Smooth muscle cell (in vitro differentiated cells): ENCODE data around the gene GPHB5. TPM values are rescaled to one million over a fixed set of nuclear protein-coding genes. Genes with fewer than 3 reads are reported as not detected.

Source experiments
- DNase-seq: peaks from one replicate; lab custom pipeline; 2025; ENCODE audit not compliant: unreplicated experiment; lab: John Stamatoyannopoulos, UW
- H2AFZ ChIP-seq: fragments of 200-600 bp; sonication (generic); 2 replicates; pipeline ENCODE4 v1.6.0; 2016; ENCODE audit warnings: antibody characterized with exemption, low read depth, mild to moderate bottlenecking
- H3F3A ChIP-seq: fragments of 200-600 bp; sonication (generic); 2 replicates; pipeline ENCODE4 v1.6.0; 2017; ENCODE audit warnings: antibody characterized with exemption, low read depth
- H3K27ac ChIP-seq: fragments of 200-600 bp; sonication (generic); 2 replicates; pipeline ENCODE4 v1.5.1; 2016; ENCODE audit warnings: low read depth, mild to moderate bottlenecking
- H3K27me3 ChIP-seq: fragments of 200-600 bp; sonication (generic); 2 replicates; pipeline ENCODE4 v1.6.1; 2016; ENCODE audit warnings: low read depth, mild to moderate bottlenecking
- H3K36me3 ChIP-seq: fragments of 200-600 bp; sonication (generic); 2 replicates; pipeline ENCODE4 v1.5.1; 2016; ENCODE audit warnings: low read depth
- H3K4me1 ChIP-seq: fragments of 200-600 bp; sonication (generic); 2 replicates; pipeline ENCODE4 v1.5.1; 2016; ENCODE audit warnings: low read depth
- H3K4me2 ChIP-seq: fragments of 200-600 bp; sonication (generic); 2 replicates; pipeline ENCODE4 v1.6.0; 2016; ENCODE audit warnings: mild to moderate bottlenecking
- H3K4me3 ChIP-seq: fragments of 200-600 bp; sonication (generic); 2 replicates; pipeline ENCODE4 v1.5.1; 2016; ENCODE audit warnings: mild to moderate bottlenecking
- H3K79me2 ChIP-seq: fragments of 200-600 bp; sonication (generic); 2 replicates; pipeline ENCODE4 v1.6.0; 2016; ENCODE audit warnings: low read depth, mild to moderate bottlenecking
- H3K9ac ChIP-seq: fragments of 200-600 bp; sonication (generic); 2 replicates; pipeline ENCODE4 v1.6.0; 2016; ENCODE audit warnings: low read depth
- H3K9me3 ChIP-seq: fragments of 200-600 bp; sonication (generic); replicated peaks from 2 replicates; pipeline ENCODE4 v1.5.1; 2016; ENCODE audit warnings: low read depth
- H4K20me1 ChIP-seq: fragments of 200-600 bp; sonication (generic); 2 replicates; pipeline ENCODE4 v1.6.0; 2016; ENCODE audit warnings: low read depth
- WGBS: methylation state at CpG from one replicate; pipeline ENCODE4 v1.1.7; 2016; ENCODE audit warnings: low lambda C conversion rate; 5-methylcytosine and 5-hydroxymethylcytosine counted together
- polyA plus RNA-seq: library from polyadenylated mRNA; unstranded; fragments of >200 nt; fragmentation: Nextera tagmentation; extraction: Ambion mirVana; gene quantifications from 2 replicates; pipeline ENCODE4 v1.2.1, GENCODE V29; 2016
- total RNA-seq: library from RNA; depleted of rRNA; stranded (reverse); fragments of >200 nt; gene quantifications from 2 replicates; pipeline ENCODE4 v1.2.3, GENCODE V29; 2014
- TF ChIP-seq, protein P1 (sequence below): fragments of 200-600 bp; sonication (generic); IDR thresholded peaks from 2 replicates; pipeline ENCODE4 v1.5.1; 2017; ENCODE audit warnings: borderline replicate concordance, mild to moderate bottlenecking, antibody characterized with exemption; ENCODE audit not compliant: insufficient read depth, poor library complexity, severe bottlenecking

The GPHB5 gene
- total and polyA plus RNA-seq, 2 experiments from 2014 or later = not detected

DNA sequence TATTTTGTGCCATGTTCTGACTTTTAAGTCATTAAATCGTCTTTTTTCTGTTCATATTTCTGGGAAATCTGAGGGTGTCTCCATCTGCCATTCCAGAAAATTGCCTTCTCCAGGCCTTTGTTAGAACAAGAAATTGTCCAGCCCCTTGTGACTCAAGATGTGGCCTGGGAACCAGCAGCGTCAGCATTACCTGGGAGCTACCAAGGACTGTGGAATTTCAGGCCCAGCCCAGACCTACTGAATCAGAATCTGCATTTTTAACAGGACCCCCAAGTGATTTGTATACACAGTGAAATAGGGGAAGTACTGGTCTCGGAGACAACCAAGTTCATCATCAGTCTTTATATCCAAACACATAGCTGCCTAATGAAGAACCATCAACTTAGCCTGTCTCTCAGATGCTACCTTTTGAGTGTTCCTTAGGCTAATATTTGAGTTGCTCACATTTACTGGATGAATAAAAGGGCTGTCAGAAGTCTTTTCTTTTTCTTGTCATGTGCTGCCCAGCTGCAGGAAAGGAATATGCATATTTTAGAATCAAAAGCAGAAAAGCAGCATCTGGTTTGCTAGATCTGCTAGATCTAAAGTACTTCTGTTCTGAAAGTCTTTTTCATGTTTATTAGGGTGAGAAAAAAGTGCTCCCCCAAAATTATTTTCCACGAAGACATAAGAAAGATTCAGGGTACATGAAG is 21.2 kb downstream of the GPHB5 start:
- TF ChIP-seq, protein P1, sequence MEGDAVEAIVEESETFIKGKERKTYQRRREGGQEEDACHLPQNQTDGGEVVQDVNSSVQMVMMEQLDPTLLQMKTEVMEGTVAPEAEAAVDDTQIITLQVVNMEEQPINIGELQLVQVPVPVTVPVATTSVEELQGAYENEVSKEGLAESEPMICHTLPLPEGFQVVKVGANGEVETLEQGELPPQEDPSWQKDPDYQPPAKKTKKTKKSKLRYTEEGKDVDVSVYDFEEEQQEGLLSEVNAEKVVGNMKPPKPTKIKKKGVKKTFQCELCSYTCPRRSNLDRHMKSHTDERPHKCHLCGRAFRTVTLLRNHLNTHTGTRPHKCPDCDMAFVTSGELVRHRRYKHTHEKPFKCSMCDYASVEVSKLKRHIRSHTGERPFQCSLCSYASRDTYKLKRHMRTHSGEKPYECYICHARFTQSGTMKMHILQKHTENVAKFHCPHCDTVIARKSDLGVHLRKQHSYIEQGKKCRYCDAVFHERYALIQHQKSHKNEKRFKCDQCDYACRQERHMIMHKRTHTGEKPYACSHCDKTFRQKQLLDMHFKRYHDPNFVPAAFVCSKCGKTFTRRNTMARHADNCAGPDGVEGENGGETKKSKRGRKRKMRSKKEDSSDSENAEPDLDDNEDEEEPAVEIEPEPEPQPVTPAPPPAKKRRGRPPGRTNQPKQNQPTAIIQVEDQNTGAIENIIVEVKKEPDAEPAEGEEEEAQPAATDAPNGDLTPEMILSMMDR = no peak
- Histone ChIP-seq H4K20me1 (no peaks in the 10 kb centered on the region), H2AFZ (no peak overlapping the region), H3F3A (no peaks in the 10 kb centered on the region), H3K27me3 (no peaks in the 10 kb centered on the region), H3K27ac (no peak overlapping the region), H3K9me3 (no peaks in the 10 kb centered on the region), H3K79me2 (no peaks in the 10 kb centered on the region), H3K36me3 (no peaks in the 10 kb centered on the region), H3K4me3 (no peak overlapping the region), H3K4me1 (no peaks in the 10 kb centered on the region), H3K4me2 (no peak overlapping the region), H3K9ac (no peak overlapping the region)
- WGBS = 79% methylated on average over 4 of the region's 4 CpGs
- no peak for DNase-seq

DNA sequence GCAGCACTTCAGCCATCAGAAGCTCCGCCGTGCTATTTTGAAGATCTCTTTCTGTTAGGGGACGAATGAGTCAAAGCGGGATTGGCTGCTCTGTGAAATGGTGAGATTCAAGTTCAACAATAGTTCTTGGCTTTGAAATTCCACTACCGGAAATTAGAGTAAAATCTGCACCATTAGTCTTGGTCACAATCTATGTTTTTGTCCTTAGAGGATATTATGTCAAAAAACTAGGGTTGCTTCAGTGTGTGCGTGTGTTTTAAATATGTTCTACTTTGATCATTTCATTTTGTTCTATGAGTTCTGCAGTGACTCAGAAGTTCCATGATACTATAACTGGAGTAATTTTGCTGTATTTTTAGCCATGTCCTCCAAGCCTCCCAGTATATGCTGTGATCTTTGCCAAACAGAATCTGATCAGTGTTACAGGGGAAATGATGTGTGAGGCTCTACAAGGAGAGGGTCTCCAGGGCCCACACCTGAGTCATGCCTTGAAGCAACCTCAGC is 22.6 kb downstream of the GPHB5 start:
- no peaks in the 10 kb centered on the region for H3K9me3 ChIP-seq
- TF ChIP-seq, protein P1 = no peak
- no peak overlapping the region for H3K27ac ChIP-seq
- peaks cover 10% of the 10 kb centered on the region for H3F3A ChIP-seq
- no peaks in the 10 kb centered on the region for H3K27me3 ChIP-seq
- DNase-seq = no peak
- H2AFZ ChIP-seq = no peak overlapping the region
- H3K79me2 ChIP-seq = no peaks in the 10 kb centered on the region
- no peaks in the 10 kb centered on the region for H4K20me1 ChIP-seq
- H3K36me3 ChIP-seq = no peaks in the 10 kb centered on the region
- 90% methylated on average over 6 of the region's 6 CpGs for WGBS
- no peak overlapping the region for H3K4me3 ChIP-seq
- no peak overlapping the region for H3K9ac ChIP-seq
- no peak overlapping the region for H3K4me2 ChIP-seq
- no peaks in the 10 kb centered on the region for H3K4me1 ChIP-seq

DNA sequence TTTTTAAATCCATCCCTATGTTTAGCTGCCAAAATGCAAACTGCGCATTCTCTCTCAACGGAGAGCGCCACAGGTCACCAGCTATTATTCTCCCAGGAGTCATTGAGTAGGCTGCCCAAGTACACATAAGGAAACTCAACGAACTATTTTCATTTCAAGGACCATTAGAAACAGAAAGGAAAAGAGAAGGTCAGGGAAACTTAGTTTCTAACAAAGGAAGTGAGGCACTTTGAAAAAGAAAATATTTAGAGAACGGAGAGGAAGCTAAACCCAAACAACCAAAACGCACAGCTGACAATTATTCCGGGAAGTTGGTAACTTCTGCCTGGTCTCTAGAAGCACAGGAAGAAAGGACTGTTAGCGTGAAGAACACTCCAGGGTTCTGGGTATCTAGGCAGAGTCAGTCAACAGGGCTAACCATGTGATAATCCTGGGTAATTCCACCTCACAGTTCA is 23.5 kb downstream of the GPHB5 start:
- WGBS = 91% methylated on average over 8 of the region's 8 CpGs
- Histone ChIP-seq H3F3A (peaks cover 10% of the 10 kb centered on the region), H4K20me1 (no peaks in the 10 kb centered on the region), H3K9me3 (no peaks in the 10 kb centered on the region), H3K4me2 (no peak overlapping the region), H3K27me3 (no peaks in the 10 kb centered on the region), H3K27ac (no peak overlapping the region), H3K4me3 (no peak overlapping the region), H3K9ac (no peak overlapping the region), H2AFZ (no peak overlapping the region), H3K79me2 (no peaks in the 10 kb centered on the region), H3K4me1 (peaks cover 8% of the 10 kb centered on the region), H3K36me3 (no peaks in the 10 kb centered on the region)
- TF ChIP-seq, protein P1 = no peak
- DNase-seq = no peak

DNA sequence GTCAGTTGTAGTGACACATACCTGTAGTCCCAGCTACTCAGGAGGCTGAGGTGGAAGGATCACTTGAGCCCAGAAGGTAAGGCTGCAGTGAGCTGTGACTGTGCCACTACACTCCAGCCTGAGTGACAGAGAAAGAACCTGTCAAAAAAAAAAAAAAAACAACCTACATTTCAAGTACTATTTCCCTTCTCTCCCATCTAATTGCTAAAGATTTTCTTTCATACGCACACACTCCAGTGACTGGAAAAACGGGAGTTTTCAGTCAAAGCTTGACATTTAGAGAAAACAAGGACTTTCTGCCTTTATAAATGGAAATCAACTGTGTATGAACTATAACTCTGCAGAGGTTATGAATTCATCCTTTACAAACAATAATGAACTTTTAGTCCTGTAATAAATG is 25.9 kb downstream of the GPHB5 start:
- TF ChIP-seq, protein P1 = no peak
- peaks cover 10% of the 10 kb centered on the region for H3F3A ChIP-seq
- H3K36me3 ChIP-seq = no peaks in the 10 kb centered on the region
- 93% methylated on average over 2 of the region's 2 CpGs for WGBS
- no peak overlapping the region for H3K4me3 ChIP-seq
- H3K27ac ChIP-seq = no peak overlapping the region
- DNase-seq = no peak
- H3K27me3 ChIP-seq = no peaks in the 10 kb centered on the region
- no peaks in the 10 kb centered on the region for H3K79me2 ChIP-seq
- H2AFZ ChIP-seq = no peak overlapping the region
- no peak overlapping the region for H3K9ac ChIP-seq
- no peak overlapping the region for H3K4me2 ChIP-seq
- H3K9me3 ChIP-seq = no peaks in the 10 kb centered on the region
- H3K4me1 ChIP-seq = peaks cover 9% of the 10 kb centered on the region
- no peaks in the 10 kb centered on the region for H4K20me1 ChIP-seq
